NCI-H128 (cell line): ENCODE data around the gene MFF.

Experiments used
- DNase-seq: peaks from one replicate; lab custom pipeline; 2025; ENCODE audit not compliant: unreplicated experiment; lab: John Stamatoyannopoulos, UW

MFF gene

GRCh38 chr2:227324995-227325838 is at the start of gene MFF:
Gene MFF (plus strand): TSS chr2:227325251. CDS start chr2:227330666, 5,415 bp downstream.
- peak; percentile 65 for DNase-seq

- no peak for DNase-seq
These were observed 44.2 kb upstream of the MFF start for GRCh38 chr2:227280895-227281294.

- no peak for DNase-seq
These were observed 39.3 kb upstream of the MFF start for GRCh38 chr2:227285741-227286236.

GRCh38 chr2:227287771-227288170 is 37.3 kb upstream of the MFF start:
- DNase-seq: no peak

- no peak for DNase-seq
These were observed 32.7 kb upstream of the MFF start for GRCh38 chr2:227292314-227292713.

- no peak for DNase-seq
These were observed 31.5 kb upstream of the MFF start for GRCh38 chr2:227293531-227293930.

- DNase-seq: no peak
These were observed 29.2 kb upstream of the MFF start for GRCh38 chr2:227295806-227296205.

GRCh38 chr2:227296671-227297405 is 28.2 kb upstream of the MFF start:
- no peak for DNase-seq

GRCh38 chr2:227301523-227301922 is 23.5 kb upstream of the MFF start:
- DNase-seq: no peak

GRCh38 chr2:227308784-227309183 is 16.3 kb upstream of the MFF start:
- DNase-seq: no peak

- no peak for DNase-seq
These were observed 14.3 kb upstream of the MFF start for GRCh38 chr2:227310756-227311110.

GRCh38 chr2:227311861-227312506 is 13.1 kb upstream of the MFF start:
- DNase-seq: no peak

- DNase-seq: no peak
These were observed 12.5 kb upstream of the MFF start for GRCh38 chr2:227312579-227312978.

GRCh38 chr2:227313310-227313709 is 11.7 kb upstream of the MFF start:
- DNase-seq: no peak

- DNase-seq: no peak
These were observed 7.2 kb upstream of the MFF start for GRCh38 chr2:227317834-227318233.

GRCh38 chr2:227320305-227321094 is 4.6 kb upstream of the MFF start:
- no peak for DNase-seq

- DNase-seq: no peak
These were observed 2.4 kb upstream of the MFF start for GRCh38 chr2:227322530-227323205.

GRCh38 chr2:227323818-227324217 is 1.2 kb upstream of the MFF start:
- no peak for DNase-seq

- no peak for DNase-seq
These were observed 433 bp upstream of the MFF start for GRCh38 chr2:227324642-227324994.

GRCh38 chr2:227325839-227326195 is 766 bp downstream of the MFF start:
- no peak for DNase-seq

- DNase-seq: no peak
These were observed 1.7 kb downstream of the MFF start for GRCh38 chr2:227326783-227327182.
